Lower leg skin (tissue), 4 donors: ENCODE results near the gene MYOG. TPM values are rescaled to one million over a fixed set of nuclear protein-coding genes. Genes with fewer than 3 reads are reported as not detected.

ENCODE experiments used
- DNase-seq, 2 donors: peaks; one replicate each; pipeline ENCODE4 v3.0.0-alpha.2; 2019; ENCODE audit warnings: low spot score in 2 of 2
- H3K4me3 ChIP-seq: fragments of 200-600 bp; sonication (generic); 2 replicates; pipeline ENCODE4 v1.5.1; 2017; ENCODE audit warnings: mild to moderate bottlenecking, low read depth; ENCODE audit not compliant: poor library complexity, severe bottlenecking
- POLR2A ChIP-seq, 2 donors: fragments of 450-650 bp; IDR thresholded peaks; one replicate each; pipeline ENCODE4 v1.6.1; 2016 to 2017; ENCODE audit warnings: antibody characterized with exemption in 2 of 2, mild to moderate bottlenecking in 1 of 2, moderate library complexity in 1 of 2
- WGBS, 2 donors: methylation state at CpG; one replicate each; pipeline ENCODE4 v1.1.5; 2018; 5-methylcytosine and 5-hydroxymethylcytosine counted together
- intact Hi-C: fragments of 100-400 bp; cut with DNase I; formaldehyde crosslinking; loops from one replicate; pipeline ENCODE4 v1.15.0; 2023; ENCODE audit warnings: low total_unique reads
- total RNA-seq, 4 donors: library from RNA; depleted of rRNA; stranded (reverse); fragments of >200 nt; gene quantifications; one replicate each; pipeline ENCODE4 v1.1.0, GENCODE V29; 2016
- TF ChIP-seq, protein P1 (sequence below), 3 donors: fragments of 450-650 bp; IDR thresholded peaks; one replicate each; pipeline ENCODE4 v1.5.1; 2016; ENCODE audit warnings: antibody characterized with exemption in 3 of 3, mild to moderate bottlenecking in 3 of 3, moderate library complexity in 2 of 3

MYOG gene
- total RNA-seq, 4 donors from 2014 or later: not detected

DNA sequence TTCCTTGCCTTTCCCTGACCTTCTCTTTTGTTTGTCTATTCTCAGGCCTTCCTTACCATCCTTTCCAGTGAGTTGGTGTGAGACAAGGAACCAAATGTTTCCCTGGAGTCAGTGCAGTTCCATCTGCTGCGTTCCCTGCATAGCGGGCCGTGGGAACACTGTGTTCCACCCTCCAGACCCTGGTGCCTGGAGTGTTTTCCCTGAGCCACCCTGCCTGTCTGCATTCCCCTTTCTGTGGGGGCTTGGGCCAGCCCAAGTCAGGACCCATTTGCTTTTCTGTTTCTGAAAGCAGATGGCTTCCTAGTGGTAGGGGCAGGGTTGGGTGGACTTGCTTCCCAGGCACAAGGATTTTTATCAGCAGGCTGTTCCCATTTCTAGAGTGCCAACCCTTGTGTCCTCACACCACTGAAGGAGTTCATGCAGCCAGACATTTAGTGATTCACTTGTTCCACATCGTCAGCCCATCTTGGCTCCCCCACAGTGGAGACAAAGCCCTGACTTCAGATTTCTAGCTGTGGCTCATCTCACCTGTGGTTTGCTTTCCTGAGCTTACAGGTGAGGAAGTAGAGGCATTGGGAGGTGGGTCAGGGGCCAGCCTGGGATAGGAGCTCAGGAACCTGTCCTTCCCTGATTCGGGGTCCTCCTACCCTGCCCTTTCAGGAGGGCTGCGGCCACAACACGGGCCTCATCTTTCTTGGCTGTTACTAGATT, 14.1 kb upstream of the MYOG start:
- 81 to 88% methylated on average over 7 of the region's 7 CpGs for WGBS, 2 donors
- DNase-seq: peak in 1 of 2 donors; percentile 48
- intact Hi-C loops: no loop called here
- no peak overlapping the region for H3K4me3 ChIP-seq
- TF ChIP-seq, protein P1, sequence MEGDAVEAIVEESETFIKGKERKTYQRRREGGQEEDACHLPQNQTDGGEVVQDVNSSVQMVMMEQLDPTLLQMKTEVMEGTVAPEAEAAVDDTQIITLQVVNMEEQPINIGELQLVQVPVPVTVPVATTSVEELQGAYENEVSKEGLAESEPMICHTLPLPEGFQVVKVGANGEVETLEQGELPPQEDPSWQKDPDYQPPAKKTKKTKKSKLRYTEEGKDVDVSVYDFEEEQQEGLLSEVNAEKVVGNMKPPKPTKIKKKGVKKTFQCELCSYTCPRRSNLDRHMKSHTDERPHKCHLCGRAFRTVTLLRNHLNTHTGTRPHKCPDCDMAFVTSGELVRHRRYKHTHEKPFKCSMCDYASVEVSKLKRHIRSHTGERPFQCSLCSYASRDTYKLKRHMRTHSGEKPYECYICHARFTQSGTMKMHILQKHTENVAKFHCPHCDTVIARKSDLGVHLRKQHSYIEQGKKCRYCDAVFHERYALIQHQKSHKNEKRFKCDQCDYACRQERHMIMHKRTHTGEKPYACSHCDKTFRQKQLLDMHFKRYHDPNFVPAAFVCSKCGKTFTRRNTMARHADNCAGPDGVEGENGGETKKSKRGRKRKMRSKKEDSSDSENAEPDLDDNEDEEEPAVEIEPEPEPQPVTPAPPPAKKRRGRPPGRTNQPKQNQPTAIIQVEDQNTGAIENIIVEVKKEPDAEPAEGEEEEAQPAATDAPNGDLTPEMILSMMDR (IDR thresholded peaks at IDR 0.05): no peak
- TF ChIP-seq POLR2A (IDR thresholded peaks at IDR 0.05): no peak

DNA sequence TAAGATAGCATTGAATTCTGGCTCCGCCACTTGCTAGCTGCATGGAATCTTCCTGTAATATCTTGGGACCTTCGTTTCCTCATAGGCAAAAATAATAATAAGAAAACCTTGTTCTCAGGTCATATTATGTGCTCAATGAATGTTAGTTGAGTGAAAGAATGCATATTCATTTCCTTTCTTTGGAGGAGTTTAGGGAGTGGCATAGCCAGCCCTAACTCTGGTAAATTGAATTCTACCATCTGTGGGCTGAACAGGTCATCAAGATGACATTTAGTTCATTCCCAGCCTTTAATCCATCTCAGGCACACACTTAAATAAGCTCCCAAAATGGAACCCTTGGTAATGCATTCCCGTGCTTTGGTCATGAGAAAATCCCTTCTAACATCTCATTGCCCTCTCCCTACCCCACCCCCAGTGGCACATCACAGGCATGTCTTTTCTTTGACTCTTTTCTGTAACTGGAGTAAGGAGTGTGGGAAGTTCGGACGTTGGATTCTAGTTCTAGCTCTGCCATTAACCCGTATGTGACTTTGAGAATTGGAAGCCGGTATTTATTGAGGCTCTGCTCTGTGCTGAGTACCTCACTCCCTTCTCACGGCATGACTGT, 13.2 kb upstream of the MYOG start:
- intact Hi-C loops: no loop called here
- no peak overlapping the region for H3K4me3 ChIP-seq
- 82% methylated on average over 8 of the region's 8 CpGs for WGBS, 2 donors
- TF ChIP-seq POLR2A (IDR thresholded peaks at IDR 0.05): no peak
- TF ChIP-seq, protein P1 (IDR thresholded peaks at IDR 0.05): no peak
- DNase-seq: peak in 1 of 2 donors; percentile 5

DNA sequence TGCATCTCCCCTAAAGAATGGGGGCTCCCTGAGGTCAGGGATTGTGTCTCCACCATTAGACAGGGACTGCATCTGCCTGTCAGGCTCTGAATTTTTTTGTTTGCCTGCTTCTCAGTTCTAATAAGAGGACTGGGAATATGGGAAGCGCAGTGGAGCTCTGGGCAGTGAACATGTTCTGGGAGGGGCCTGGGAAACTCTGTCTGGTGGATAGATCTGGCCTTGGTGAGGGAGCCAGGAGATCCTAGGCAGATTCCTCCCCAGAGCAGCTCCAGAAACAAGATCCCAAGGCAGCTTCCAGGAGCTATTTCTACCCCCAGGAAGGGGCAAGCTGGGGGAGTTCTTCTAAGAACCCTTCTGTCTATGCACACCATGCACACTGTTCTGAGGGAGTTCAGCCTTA, 12.6 kb upstream of the MYOG start:
- 85 to 90% methylated on average over 1 of the region's 1 CpG for WGBS, 2 donors

DNA sequence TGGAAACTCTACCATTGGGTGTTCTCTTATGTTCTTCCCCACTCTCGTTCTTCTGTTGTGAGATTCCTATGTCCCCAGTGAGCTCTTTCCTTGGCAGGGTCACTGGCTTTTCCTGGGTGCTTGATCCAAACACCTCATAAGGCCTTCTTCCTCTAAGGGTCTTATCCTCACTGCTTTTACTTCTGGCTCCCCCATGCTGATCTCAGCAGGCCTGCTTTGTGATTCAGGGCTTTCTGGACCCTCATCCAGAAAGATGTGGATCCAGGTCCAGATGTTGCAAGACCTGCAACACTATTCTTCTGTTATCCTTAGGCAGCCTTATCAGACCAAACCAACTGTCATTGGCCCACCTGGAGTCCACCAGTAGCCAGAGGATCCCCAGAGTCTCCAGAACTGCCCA, 11.2 kb upstream of the MYOG start:
- intact Hi-C loops: no loop called here
- no peak overlapping the region for H3K4me3 ChIP-seq
- peak; percentile 2 to 9 for DNase-seq
- WGBS, 2 donors: 84% methylated on average over 1 of the region's 1 CpG
- no peak for TF ChIP-seq POLR2A (IDR thresholded peaks at IDR 0.05)
- TF ChIP-seq, protein P1 (IDR thresholded peaks at IDR 0.05): no peak

More for the DNA sequence above, 12.6 kb upstream of the MYOG start:
- TF ChIP-seq, protein P1 (IDR thresholded peaks at IDR 0.05): no peak
- TF ChIP-seq POLR2A (IDR thresholded peaks at IDR 0.05): no peak
- no peak overlapping the region for H3K4me3 ChIP-seq
- intact Hi-C loops: no loop called here
- DNase-seq: peak; percentile 0 to 23

DNA sequence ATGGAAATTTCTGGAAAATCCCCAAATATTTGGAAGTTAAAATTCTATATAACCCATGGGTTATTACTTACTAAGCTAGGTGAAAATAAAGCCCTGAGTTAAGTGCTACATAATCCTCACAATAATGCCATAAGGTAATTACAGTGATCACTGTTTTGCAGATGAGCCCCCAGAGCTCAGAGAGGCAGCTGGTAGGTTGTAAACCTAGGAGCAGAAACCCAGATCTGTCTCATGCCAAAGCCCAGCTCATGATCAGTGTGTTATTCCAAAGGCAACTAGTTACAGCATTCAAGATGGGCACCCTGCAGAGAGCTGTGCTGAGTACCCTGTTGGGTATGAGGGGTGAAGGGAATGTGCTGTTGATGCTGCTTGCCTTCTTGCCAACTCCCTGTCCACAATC, 10.8 kb upstream of the MYOG start:
- no peak for TF ChIP-seq POLR2A (IDR thresholded peaks at IDR 0.05)
- TF ChIP-seq, protein P1 (IDR thresholded peaks at IDR 0.05): no peak
- intact Hi-C loops: no loop called here
- H3K4me3 ChIP-seq: no peak overlapping the region
- DNase-seq: peak in 1 of 2 donors; percentile 1
